Stimulated activated CD8-positive, alpha-beta memory T cell treated with anti-CD3 and anti-CD28 coated beads, Interleukin-2, amount 100 ng/mL, for 1 hour (primary cell): ENCODE results near the gene CAMK2G.
A peak's percentile ranks its signal among the peaks of the same experiment; 100 is the strongest.
"Not testable (repeated sequence)": the region's sequence is repeated elsewhere in the genome, so short reads cannot be mapped to it uniquely, and the experiment has no call there.

Experiments
- DNase-seq, 2 donors: peaks; one replicate each; pipeline ENCODE4 v3.0.0-alpha.2; 2020; ENCODE audit warnings: low read depth in 2 of 2

CAMK2G gene

DNA sequence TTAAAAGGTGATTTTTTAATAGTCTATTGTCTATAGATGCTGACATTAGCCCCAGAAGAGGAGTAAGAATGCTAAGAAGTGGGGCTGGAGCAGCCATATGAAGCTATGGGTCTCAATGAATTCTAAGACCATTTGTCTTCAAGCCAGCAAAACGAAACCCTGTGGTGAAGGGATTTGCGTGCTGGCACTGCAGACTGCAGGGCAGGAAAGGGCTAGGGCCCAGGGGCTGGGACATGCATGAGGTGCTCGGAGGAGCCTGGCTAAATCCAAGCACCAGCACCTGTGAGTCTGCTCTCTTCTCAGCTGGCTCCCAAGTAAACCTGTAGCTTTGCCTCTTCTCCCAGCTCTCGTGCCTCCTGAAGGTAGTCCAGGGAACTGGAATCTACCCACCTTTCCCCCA, 61.7 kb downstream of the CAMK2G start:
- DNase-seq, result no peak

DNA sequence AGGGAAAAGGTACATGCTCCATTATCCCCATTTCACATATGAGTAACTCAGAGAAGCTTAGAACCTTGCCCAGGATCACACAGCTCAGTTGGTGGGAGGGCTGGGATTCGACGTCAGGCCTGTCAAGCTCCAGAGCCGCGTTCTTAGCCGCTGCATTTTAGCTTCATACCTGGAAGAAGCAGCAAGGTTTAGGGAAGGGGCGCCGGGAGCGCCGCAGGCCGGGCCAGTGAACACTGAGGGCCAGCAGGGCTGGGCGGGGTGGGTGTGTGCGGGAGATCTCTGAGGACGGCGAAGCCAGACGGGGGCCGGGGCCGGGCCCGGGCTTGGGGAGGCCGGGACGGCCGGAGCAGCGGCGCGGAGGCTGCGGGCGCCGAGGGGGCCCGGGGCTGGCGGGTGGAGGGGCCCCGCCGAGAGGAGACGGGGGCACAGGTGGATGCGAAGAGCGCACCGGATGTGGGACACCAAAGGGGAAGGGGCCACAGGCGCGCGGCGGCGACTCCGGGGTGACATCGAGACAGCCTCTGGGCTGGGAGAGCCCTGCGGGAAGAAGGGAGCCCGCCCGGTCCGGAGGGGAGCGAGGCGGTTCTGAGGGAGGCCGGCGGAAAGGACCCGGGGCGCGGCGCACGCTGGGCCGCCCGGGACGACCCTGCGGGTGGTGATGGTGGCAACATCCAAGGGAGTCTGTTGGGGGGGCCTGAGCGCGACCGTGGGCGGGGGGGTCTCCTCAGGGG, 63.5 kb downstream of the CAMK2G start:
- DNase-seq, result peak; percentile 18 to 27

DNA sequence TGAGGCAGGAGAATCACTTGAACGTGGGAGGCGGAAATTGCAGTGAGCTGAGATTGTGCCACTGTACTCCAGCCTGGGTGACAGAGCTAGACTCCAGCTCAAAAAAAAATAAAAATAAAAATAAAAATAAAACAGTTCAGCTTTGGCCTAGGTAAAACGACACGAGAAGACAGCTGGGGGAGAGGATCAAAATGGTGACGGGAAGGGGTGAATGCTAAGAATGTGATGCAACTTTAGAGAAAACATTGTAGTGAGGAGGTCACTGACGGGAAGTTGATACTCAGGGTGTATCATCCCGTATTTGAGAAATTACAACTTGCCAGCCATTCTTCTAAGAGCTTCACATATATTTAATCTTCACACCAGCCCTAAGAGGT, 64.0 kb downstream of the CAMK2G start:
- no peak for DNase-seq

DNA sequence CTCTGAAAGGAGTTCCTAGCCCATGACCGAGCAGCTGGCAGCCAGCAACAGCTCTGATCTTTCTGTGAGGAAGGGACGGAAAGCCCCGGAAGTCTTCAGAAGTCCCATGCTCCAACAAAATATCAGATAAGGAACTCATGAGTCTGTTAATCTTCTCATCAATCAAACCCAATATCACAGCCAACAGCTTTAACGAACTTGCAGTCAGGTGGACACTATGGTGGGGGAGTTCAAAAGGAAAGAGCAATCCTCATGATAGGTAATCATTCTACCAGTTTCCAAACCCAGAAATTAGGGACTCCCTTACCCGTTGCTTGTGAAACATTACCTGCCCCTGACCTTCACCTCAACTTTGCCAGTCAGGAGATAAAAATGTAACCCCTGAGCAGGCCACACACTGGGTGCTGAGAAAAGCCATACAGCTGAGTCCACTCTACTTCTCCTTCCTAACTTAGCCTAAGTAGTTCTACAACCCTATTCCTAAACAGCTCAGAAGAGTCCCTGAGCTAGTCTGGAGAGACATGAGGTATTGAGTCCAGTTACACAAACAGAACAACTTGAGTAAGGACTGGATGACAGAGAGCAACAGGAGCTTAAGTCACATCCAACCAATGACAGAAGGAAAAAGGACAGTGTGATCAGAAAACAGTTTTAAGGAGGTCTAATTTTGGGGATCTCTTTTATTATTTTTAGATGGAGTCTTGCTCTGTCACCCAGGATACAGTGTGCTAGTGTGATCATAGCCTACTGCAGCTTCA, 65.1 kb downstream of the CAMK2G start:
- DNase-seq, result no peak

DNA sequence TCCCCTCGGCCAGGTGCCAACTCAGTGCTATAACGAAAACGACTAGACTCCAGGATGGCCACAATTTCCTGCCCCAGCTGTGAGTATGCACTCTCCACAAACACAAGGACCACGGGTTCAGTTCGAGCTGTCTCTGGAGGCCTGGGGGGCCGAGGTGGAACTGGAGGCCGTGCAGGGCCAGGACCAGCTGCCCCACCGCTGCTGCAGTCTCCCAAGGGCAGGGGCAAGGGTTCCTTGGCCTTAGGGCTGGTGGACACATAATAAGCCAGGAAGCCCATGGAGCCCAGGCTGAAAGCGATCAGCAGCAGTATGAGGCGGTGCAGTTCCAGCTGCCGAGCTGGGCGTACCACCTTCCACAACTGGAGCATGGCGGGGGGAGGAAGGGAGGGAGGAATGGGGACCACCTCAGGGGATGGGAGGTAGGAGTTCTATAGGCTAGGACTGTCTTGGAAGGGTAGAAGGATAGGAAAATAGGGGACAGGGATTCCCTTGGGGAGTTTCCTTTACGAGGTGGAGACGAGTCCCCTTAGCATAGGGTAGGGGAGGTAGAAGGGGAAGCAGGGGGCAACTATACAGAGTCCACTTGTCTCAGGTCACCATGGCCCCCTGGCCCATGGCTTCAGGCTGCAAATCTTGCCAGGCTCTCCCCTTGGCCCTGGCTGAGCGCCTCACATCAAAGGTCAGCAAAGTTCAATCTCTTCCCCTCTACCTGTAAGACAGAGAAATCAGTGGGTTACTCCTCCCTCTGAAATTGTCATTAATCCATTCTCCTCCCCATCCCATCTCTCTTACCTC, 66.1 kb downstream of the CAMK2G start:
- no peak for DNase-seq

DNA sequence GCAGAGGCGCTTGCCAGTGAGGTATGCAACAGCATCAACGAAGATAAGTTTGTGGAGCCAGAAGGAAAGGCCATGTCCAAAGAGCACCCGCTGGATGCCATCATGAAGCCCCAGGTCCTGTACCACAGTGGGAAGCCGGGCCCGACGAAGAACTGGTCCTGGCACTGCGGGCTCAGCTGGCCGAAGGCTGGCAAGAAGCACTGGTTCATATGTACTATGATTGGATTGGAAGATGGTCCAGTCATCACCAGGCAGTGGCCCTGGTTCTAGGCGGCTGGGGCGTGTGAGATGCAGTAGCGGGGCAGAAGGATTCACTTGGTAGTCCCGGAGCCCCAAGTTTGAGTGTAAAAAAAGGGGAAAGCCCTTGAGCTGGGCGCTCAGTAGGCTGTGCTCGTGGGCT, 66.9 kb downstream of the CAMK2G start:
- DNase-seq, result no peak

DNA sequence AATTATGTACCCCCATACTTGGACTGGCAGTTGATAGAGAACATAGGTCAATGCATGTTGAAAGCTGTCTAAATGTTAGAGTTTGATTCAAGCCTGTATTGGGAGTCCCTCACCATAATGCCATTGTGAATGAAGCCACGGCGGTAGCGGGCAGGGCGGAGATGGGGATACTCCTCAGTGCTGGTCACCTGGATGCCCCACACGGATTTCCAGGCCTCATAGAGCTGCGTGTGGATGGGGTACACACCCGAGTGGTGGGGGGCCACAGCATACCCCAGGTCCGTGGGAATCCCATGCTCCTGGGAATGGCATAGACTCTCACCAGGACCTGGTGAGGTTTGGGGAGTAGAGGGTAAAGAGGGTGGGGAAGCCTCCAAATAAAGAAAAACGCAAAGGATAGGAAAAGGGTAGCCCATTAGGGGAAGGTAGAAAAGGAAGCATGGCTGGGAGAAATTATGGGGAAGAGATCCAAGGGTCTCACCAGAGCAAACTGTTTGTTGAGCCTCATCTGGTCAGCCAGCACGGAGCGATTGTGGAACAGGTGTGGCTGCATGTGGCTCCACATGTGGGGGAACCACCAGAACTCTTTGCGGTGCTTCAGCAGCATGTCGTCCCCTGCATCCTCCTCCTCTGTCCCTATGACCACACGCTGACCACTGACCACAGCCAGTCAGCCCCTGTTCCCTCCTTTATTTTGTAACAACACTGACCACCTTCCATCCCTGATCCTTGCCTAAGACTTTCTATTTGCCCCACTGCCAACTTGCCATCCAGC, 68.0 kb downstream of the CAMK2G start:
- no peak for DNase-seq

DNA sequence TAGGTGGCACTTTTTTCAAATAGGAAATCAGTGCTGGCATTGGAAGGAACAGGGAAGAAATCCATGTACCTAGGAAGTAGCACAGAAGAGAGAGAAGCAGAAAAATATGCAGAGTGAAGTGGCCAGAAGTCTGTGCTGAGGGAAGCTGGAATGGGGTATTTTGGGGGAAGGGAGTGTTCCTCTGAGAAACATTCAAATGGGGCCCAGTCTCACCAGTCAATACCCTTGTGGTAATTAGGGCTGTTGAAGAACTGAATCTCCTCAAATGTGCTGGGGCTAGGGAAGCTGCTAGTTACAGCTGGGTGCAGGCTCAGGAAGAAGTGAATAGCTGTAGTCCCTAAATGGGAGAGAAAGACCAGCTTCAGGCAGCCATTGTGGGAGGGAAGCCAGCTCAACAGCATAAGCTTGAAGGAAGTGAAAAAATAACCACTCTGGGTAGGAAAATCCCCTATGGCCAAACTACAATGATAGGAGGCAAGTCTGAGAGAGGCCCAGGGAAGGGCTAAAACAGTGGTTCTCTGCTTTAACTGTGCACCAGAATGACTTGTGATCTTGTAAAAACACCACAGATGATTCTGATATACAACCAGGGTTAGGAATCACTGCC, 70.6 kb downstream of the CAMK2G start:
- no peak for DNase-seq

DNA sequence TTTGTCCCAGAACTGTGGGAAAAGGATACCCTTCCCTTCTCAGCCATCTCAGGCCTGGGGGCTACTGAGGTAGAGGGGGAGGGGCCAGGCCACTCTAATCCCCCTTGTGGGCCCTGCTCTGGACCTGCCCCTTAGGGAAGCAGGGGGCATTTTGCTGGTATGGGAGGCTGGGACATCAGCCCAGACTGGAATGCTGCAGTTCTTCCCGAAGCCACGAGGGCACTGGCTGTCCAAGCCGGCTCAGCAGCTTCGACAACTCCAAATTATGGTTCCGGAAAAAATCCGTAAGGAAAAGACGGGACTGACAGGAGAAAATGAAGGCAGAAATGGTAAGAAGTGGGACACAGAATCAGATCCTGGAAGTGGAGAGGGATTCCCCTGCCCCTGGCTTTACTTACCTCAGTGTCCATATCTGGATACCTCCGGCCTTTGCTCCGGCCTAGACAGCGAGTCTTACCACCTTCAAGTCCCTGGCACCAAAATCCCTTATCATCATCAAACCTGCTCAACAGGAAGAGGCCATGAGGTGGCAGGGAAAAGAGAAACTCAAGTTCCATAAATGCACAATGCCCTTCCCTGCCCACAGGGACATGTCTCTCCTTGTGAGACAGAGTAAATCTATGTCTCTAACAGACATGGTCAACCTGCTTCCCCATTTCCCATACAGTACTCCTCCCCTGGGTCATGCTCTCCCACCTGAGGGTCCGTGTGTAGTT, 71.9 kb downstream of the CAMK2G start:
- no peak for DNase-seq

DNA sequence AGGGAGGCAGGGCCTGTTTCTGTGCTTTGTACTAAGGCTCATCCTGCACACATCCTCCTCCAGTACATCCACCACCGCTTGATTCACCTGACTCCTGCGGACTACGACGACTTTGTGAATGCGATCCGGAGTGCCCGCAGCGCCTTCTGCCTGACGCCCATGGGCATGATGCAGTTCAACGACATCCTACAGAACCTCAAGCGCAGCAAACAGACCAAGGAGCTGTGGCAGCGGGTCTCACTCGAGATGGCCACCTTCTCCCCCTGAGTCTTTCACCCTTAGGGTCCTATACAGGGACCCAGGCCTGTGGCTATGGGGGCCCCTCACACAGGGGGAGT, 73.1 kb downstream of the CAMK2G start:
- no peak for DNase-seq

DNA sequence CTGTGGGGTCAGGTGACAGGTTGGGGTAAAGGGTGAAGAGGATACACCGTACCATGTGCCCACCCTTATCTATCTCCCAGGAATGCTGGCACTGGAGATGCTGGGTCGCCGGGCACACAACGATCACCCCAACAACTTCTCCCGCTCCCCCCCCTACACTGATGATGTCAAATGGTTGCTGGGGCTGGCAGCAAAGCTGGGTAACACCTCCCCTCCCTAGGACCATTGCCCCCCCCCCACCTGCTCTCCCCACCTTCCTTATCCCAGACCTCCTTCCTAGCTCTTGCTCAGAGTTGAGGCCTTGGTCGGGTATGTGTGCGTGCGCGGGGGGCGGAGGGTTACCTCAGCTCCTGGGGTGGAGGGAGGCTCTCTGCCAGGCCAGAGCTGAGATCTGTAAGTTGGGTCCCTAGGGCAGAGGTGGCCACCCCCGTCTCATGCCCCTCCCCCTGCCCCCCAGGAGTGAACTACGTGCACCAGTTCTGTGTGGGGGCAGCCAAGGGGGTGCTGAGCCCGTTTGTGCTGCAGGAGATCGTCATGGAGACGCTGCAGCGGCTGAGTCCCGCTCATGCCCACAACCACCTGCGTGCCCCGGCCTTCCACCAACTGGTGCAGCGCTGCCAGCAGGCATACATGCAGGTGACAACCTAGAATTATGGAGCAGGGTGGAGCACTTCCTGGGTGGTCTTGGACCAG, 73.6 kb downstream of the CAMK2G start:
- no peak for DNase-seq

DNA sequence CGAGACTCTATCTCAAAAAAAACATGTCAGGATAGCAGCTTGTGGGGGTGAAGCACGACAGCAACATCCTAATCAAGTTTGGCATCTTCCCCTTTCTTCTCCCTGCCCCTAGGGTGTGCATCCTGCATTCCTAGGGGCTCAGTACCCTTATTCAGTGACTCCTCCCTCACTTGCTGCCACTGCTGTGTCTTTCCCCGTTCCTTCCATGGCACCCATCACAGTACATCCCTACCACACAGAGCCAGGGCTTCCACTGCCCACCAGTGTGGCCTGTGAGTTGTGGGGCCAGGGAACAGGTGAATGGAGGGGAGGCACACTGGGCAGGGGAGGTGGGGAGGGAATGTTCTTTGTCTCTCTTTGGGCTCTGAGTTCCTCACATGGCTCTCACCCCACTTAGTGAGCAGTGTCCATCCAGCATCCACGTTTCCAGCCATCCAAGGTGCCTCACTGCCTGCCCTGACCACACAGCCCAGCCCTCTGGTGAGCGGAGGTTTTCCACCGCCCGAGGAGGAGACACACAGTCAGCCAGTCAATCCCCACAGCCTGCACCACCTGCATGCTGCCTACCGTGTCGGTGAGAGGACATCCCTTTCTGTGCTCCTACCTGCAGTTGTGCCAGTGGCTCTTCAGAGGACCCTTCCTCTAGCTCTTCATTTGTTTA, 74.3 kb downstream of the CAMK2G start:
- DNase-seq, result no peak

DNA sequence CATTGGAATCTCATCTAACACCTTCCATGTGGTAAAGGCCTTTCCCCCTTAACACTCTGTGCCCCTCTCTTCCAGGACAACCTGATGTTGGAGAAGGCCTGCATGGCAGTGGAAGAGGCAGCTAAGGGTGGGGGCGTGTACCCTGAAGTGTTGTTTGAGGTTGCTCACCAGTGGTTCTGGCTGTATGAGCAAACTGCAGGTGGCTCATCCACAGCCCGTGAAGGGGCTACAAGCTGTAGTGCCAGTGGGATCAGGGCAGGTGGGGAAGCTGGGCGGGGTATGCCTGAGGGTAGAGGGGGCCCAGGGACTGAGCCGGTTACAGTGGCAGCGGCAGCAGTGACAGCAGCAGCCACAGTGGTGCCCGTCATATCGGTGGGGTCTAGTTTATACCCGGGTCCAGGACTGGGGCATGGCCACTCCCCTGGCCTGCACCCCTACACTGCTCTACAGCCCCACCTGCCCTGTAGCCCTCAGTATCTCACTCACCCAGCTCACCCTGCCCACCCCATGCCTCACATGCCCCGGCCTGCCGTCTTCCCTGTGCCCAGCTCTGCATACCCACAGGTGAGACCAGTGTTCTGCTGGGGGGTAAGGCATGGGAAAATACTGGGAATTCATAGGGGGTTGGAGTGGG, 75.3 kb downstream of the CAMK2G start:
- DNase-seq, result no peak

DNA sequence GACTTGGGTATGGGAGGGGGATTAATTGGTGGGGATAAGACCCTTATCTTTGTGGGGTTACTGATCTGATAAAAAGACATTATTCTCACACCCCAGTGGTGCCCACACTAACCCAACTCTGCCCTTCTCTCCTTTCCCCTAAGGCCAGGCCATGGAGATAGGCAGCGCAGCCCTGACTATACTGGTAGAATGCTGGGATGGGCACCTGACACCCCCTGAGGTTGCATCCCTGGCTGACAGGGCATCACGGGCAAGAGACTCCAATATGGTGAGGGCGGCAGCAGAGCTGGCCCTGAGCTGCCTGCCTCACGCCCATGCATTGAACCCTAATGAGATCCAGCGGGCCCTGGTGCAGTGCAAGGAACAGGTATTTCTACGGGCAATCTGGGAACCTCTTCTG, 76.3 kb downstream of the CAMK2G start:
- DNase-seq, result no peak

DNA sequence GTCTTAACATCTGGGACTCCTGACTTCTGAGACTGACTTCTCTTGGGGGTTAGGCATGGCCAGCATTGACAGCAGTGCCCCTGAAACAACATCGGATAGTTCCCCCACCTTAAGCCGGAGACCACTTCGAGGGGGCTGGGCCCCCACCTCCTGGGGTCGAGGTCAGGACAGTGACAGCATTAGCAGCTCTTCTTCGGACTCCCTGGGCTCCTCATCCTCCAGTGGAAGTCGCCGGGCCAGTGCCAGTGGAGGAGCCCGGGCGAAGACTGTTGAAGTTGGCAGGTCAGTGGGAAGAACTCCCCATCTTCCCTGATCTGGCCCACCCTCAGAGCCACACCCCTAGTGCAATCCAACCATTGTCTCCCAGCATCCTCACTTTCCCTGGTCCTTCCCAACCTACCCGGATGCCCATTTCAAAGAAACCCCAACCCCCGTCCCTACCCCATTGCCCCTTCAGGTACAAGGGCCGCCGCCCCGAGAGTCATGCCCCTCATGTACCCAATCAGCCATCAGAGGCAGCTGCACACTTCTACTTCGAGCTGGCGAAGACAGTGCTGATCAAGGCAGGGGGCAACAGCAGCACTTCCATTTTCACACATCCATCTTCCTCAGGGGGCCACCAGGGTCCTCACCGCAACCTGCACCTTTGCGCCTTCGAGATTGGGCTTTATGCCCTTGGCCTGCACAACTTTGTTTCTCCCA, 76.9 kb downstream of the CAMK2G start:
- no peak for DNase-seq

DNA sequence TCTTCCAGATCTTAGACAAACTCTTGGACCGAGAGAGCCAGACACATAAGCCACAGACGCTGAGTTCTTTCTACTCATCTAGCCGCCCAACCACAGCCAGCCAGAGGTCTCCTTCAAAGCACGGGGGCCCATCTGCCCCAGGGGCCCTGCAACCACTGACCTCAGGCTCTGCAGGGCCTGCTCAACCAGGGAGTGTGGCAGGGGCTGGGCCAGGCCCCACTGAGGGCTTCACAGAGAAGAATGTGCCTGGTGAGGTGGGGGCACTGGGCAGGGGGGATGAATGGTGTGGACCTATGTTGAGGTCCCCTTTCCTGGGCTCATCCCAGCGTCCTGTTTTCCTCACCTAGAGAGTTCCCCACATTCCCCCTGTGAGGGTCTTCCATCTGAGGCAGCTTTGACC, 77.6 kb downstream of the CAMK2G start:
- no peak for DNase-seq

DNA sequence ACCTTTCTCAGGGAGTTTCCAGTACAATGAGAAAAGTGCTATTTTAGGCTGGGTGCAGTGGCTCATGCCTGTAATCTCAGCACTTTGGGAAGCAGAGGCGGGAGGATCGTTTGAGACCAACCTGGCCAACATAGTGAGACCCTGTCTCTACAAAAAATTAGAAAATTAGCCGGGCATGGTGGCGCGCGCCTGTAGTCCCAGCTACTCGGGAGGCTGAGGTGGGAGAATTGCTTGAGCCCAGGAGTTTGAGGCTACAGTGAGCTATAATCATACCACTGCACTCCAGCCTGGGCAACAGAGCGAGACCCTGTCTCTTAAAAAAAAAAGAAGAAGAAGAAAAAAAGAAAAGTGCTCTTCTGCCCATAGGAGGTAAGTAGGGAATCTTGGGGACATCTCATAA, 78.3 kb downstream of the CAMK2G start:
- DNase-seq, result not testable (repeated sequence)

DNA sequence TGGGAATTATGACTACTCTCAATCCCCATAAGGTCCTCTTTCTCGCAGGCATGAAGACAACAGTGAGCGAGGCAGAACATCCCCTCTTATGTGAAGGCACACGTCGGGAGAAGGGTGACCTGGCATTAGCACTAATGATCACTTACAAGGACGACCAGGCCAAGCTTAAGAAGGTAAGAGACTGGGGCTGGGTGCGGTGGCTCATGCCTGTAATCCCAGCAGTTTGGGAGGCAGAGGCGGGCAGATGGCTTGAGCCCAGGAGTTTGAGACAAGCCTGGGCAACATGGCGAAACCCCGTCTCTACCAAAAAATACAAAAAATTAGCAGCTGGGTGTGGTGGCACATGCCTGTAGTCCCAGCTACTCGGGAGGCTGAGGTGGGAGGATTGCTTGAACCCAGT, 78.9 kb downstream of the CAMK2G start:
- not testable (repeated sequence) for DNase-seq

DNA sequence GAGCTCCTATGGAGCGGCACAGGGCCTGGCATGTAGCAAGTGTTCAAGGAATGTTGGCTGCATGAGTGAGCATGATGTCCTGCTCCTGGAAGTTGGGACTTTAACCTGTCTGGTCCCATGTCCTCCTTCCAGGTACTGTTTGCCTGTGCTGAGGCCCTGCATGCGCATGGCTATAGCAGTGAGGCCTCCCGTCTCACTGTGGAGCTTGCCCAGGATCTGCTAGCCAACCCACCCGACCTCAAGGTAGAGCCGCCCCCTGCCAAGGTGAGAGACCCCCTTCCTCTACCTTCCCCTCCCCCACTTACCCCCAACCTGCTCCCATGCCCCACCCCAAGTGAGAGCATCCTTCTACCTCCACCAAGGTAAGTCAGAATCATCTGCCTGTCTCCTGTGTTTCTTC, 80.9 kb downstream of the CAMK2G start:
- no peak for DNase-seq
